Tibial nerve (tissue), 4 donors: ENCODE results near the gene PLEKHA7. TPM values are rescaled to one million over a fixed set of nuclear protein-coding genes. Genes with fewer than 3 reads are reported as not detected.

Source experiments
- DNase-seq, 2 donors: peaks; one replicate each; pipeline ENCODE4 v3.0.0-alpha.2; 2019; ENCODE audit warnings: low spot score in 2 of 2
- H3K27ac ChIP-seq, 4 donors: fragments of 200-600 bp; sonication (generic) in 3 of 4; one replicate each; pipeline ENCODE4 v1.5.1; 2017 to 2019; ENCODE audit warnings: mild to moderate bottlenecking in 1 of 4
- H3K27me3 ChIP-seq, 2 donors: fragments of 200-600 bp; sonication (generic) in 1 of 2; one replicate each; pipeline versions ENCODE4 v1.5.1 to v1.6.0; 2017 to 2019
- H3K36me3 ChIP-seq, 3 donors: fragments of 200-600 bp; sonication (generic); one replicate each; pipeline ENCODE4 v1.5.1; 2018 to 2019
- H3K4me1 ChIP-seq, 4 donors: fragments of 200-600 bp; sonication (generic) in 3 of 4; one replicate each; pipeline ENCODE4 v1.5.1; 2017 to 2019
- H3K4me3 ChIP-seq, 4 donors: fragments of 200-600 bp; sonication (generic) in 3 of 4; one replicate each; pipeline ENCODE4 v1.5.1; 2017 to 2019; ENCODE audit warnings: mild to moderate bottlenecking in 1 of 4, moderate library complexity in 1 of 4
- H3K9me3 ChIP-seq, 4 donors: fragments of 200-600 bp; sonication (generic) in 3 of 4; one replicate each; pipeline ENCODE4 v1.5.1; 2017 to 2019
- EP300 ChIP-seq, 2 donors: sonication (generic); formaldehyde crosslinking; IDR thresholded peaks; one replicate each; pipeline ENCODE4 v1.6.1; 2017; ENCODE audit warnings: antibody characterized with exemption in 2 of 2, mild to moderate bottlenecking in 1 of 2
- POLR2A ChIP-seq, 2 donors: fragments of 450-650 bp; IDR thresholded peaks; one replicate each; pipeline ENCODE4 v1.6.1; 2017; ENCODE audit warnings: antibody characterized with exemption in 2 of 2, mild to moderate bottlenecking in 2 of 2, moderate library complexity in 2 of 2
- WGBS, 2 donors: methylation state at CpG; one replicate each; pipeline ENCODE4 v1.1.5; 2018; 5-methylcytosine and 5-hydroxymethylcytosine counted together
- total RNA-seq, 4 donors: library from RNA; depleted of rRNA; stranded (reverse); fragments of >200 nt; gene quantifications; one replicate each; pipeline ENCODE4 v1.1.0, GENCODE V29; 2016
- TF ChIP-seq, protein P1 (sequence below), 5 experiments: fragments of 200-600 bp in 3 of 5; fragments of 450-650 bp in 2 of 5; sonication (generic) in 3 of 5; IDR thresholded peaks; one replicate each; pipeline ENCODE4 v1.5.1; 2016 to 2019; ENCODE audit warnings: antibody characterized with exemption in 5 of 5, mild to moderate bottlenecking in 3 of 5, moderate library complexity in 2 of 5

PLEKHA7 gene
- total RNA-seq, 4 donors from 2014 or later, result 41.6 to 56.7 (median 50.1) TPM

DNA sequence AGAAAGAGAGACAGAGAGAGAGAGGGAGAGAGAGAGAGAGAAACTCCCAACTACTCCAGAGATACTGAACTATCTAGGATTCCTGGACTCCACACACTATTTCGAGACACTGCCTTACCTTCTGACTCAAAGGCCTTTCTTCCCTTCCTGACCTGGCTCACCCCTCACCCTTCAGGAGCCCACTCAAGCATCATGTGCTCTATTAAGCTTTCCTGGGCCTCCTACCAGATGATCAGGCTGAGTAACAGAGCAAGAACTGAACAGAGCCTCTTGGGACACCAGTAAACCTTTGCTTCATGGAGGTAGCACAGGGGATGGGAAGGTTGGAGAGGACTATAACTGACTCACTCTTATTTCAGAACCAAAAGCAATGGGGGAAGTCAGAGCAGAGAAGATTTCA lies 31.4 kb downstream of the PLEKHA7 start:
- Histone ChIP-seq H3K4me1 (peaks cover 0 to 96% (median 69%) of the 10 kb centered on the region in 4 donors), H3K4me3 (no peak overlapping the region), H3K36me3 (no peaks in the 10 kb centered on the region), H3K27ac (peak overlapping the region; percentile 68 to 93 (median 84)), H3K9me3 (no peaks in the 10 kb centered on the region), H3K27me3 (no peaks in the 10 kb centered on the region)
- TF ChIP-seq, protein P1, sequence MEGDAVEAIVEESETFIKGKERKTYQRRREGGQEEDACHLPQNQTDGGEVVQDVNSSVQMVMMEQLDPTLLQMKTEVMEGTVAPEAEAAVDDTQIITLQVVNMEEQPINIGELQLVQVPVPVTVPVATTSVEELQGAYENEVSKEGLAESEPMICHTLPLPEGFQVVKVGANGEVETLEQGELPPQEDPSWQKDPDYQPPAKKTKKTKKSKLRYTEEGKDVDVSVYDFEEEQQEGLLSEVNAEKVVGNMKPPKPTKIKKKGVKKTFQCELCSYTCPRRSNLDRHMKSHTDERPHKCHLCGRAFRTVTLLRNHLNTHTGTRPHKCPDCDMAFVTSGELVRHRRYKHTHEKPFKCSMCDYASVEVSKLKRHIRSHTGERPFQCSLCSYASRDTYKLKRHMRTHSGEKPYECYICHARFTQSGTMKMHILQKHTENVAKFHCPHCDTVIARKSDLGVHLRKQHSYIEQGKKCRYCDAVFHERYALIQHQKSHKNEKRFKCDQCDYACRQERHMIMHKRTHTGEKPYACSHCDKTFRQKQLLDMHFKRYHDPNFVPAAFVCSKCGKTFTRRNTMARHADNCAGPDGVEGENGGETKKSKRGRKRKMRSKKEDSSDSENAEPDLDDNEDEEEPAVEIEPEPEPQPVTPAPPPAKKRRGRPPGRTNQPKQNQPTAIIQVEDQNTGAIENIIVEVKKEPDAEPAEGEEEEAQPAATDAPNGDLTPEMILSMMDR (IDR thresholded peaks at IDR 0.05), result no peak
- TF ChIP-seq EP300 (IDR thresholded peaks at IDR 0.05), result no peak
- TF ChIP-seq POLR2A (IDR thresholded peaks at IDR 0.05), result no peak
- WGBS, 2 donors, result 62 to 73% methylated on average over 1 of the region's 1 CpG
- DNase-seq, result no peak

- Histone ChIP-seq H3K27ac (peak overlapping the region; percentile 68 to 93 (median 84)), H3K4me3 (peak overlapping the region in 1 of 4 donors; percentile 3), H3K27me3 (no peaks in the 10 kb centered on the region), H3K9me3 (no peaks in the 10 kb centered on the region), H3K36me3 (no peaks in the 10 kb centered on the region), H3K4me1 (peaks cover 0 to 96% (median 67%) of the 10 kb centered on the region in 4 donors)
- WGBS, 2 donors, result 29 to 36% methylated on average over 5 of the region's 5 CpGs
- DNase-seq, result no peak
- no peak for TF ChIP-seq POLR2A (IDR thresholded peaks at IDR 0.05)
- TF ChIP-seq, protein P1 (IDR thresholded peaks at IDR 0.05), result no peak
- no peak for TF ChIP-seq EP300 (IDR thresholded peaks at IDR 0.05)
Observed at GRCh38 chr11:16982256-16982671, 31.9 kb downstream of the PLEKHA7 start.

DNA sequence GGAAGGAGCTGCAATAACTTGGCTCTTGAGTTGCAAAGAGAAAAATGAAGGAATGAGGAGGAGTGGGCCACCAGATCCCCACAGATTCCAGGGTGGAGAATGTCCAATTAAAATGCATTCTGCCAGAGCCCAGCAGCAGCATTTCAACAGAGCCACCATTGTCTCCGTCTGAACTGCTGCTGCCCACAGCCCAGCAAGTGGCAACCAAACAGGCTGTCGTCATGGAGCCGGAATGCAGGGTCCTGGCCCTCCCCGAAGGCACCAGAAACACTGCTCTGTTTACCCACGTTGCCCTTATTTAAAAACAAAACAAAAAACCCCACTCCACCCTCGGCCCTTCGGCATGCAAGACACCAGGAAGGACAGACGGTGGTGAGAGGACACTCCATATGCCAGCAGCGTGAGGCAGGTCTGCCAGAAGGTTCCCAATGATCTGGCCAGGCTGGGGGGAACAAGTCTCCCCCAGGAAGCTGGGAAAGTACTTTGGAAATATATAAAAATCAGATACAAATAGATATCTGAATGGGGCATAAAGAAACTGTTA lies 32.5 kb downstream of the PLEKHA7 start:
- H3K9me3 ChIP-seq, result no peaks in the 10 kb centered on the region
- WGBS, 2 donors, result 18 to 44% methylated on average over 9 of the region's 9 CpGs
- DNase-seq, result peak; percentile 36 to 52
- peak overlapping the region; percentile 69 to 93 (median 84) for H3K27ac ChIP-seq
- TF ChIP-seq, protein P1 (IDR thresholded peaks at IDR 0.05), result no peak
- no peak for TF ChIP-seq POLR2A (IDR thresholded peaks at IDR 0.05)
- TF ChIP-seq EP300 (IDR thresholded peaks at IDR 0.05), result peak; percentile 49 to 81
- no peaks in the 10 kb centered on the region for H3K27me3 ChIP-seq
- peaks cover 0 to 96% (median 61%) of the 10 kb centered on the region in 4 donors for H3K4me1 ChIP-seq
- no peaks in the 10 kb centered on the region for H3K36me3 ChIP-seq
- peak overlapping the region in 1 of 4 donors; percentile 3 for H3K4me3 ChIP-seq

- peak overlapping the region; percentile 69 to 88 (median 78) for H3K27ac ChIP-seq
- H3K4me3 ChIP-seq, result no peak overlapping the region
- TF ChIP-seq EP300 (IDR thresholded peaks at IDR 0.05) (no peak), POLR2A (IDR thresholded peaks at IDR 0.05) (no peak)
- TF ChIP-seq, protein P1 (IDR thresholded peaks at IDR 0.05), result no peak
- H3K36me3 ChIP-seq, result no peaks in the 10 kb centered on the region
- WGBS, 2 donors, result 70 to 72% methylated on average over 8 of the region's 8 CpGs
- no peak for DNase-seq
- peaks cover 0 to 95% (median 47%) of the 10 kb centered on the region in 4 donors for H3K4me1 ChIP-seq
- no peaks in the 10 kb centered on the region for H3K27me3 ChIP-seq
- no peaks in the 10 kb centered on the region for H3K9me3 ChIP-seq
Observed at GRCh38 chr11:16979703-16980622, 34.3 kb downstream of the PLEKHA7 start.

GRCh38 chr11:16977994-16978315 lies 36.3 kb downstream of the PLEKHA7 start:
- H3K4me1 ChIP-seq, result peaks cover 0 to 85% (median 32%) of the 10 kb centered on the region in 4 donors
- TF ChIP-seq POLR2A (IDR thresholded peaks at IDR 0.05), result no peak
- TF ChIP-seq, protein P1 (IDR thresholded peaks at IDR 0.05), result no peak
- no peak for TF ChIP-seq EP300 (IDR thresholded peaks at IDR 0.05)
- H3K9me3 ChIP-seq, result no peaks in the 10 kb centered on the region
- H3K4me3 ChIP-seq, result no peak overlapping the region
- 33 to 44% methylated on average over 2 of the region's 2 CpGs for WGBS, 2 donors
- no peaks in the 10 kb centered on the region for H3K27me3 ChIP-seq
- H3K36me3 ChIP-seq, result no peaks in the 10 kb centered on the region
- H3K27ac ChIP-seq, result peak overlapping the region; percentile 38 to 88 (median 74)
- DNase-seq, result no peak
